HUES64 (cell line): ENCODE measurements around the gene C1QTNF1.

ENCODE experiments used
- H3K27ac ChIP-seq: 2 replicates; pipeline ENCODE4 v1.7.0; 2013; ENCODE audit warnings: low read depth, low read length, inconsistent platforms
- H3K27me3 ChIP-seq: 2 replicates; pipeline ENCODE4 v1.6.1; 2013; ENCODE audit warnings: mild to moderate bottlenecking, low read length; ENCODE audit not compliant: insufficient read depth
- H3K36me3 ChIP-seq: 2 replicates; pipeline ENCODE4 v1.6.1; 2013; ENCODE audit warnings: mild to moderate bottlenecking, low read length; ENCODE audit not compliant: insufficient read depth
- H3K4me1 ChIP-seq: 2 replicates; pipeline ENCODE4 v1.6.1; 2013; ENCODE audit warnings: mild to moderate bottlenecking, low read length, moderate library complexity; ENCODE audit not compliant: insufficient read depth
- H3K4me3 ChIP-seq: 2 replicates; pipeline ENCODE4 v1.5.1; 2013; ENCODE audit warnings: mild to moderate bottlenecking, low read length, moderate library complexity
- H3K9ac ChIP-seq: 2 replicates; pipeline ENCODE4 v1.6.1; 2013; ENCODE audit warnings: mild to moderate bottlenecking, low read depth, low read length
- H3K9me3 ChIP-seq: 2 replicates; pipeline ENCODE4 v1.6.1; 2013; ENCODE audit warnings: low read depth, low read length; ENCODE audit not compliant: insufficient read depth
- WGBS: fragments of 150-250, 120-280 bp; methylation state at CpG from one replicate; pipeline ENCODE4 v1.1.7; 2013; ENCODE audit warnings: missing lambda C conversion rate; 5-methylcytosine and 5-hydroxymethylcytosine counted together

The C1QTNF1 gene

GRCh38 chr17:79087428-79088143, 63.6 kb downstream of the C1QTNF1 start:
- H3K9ac ChIP-seq: no peak overlapping the region
- no peak overlapping the region for H3K27ac ChIP-seq
- no peaks in the 10 kb centered on the region for H3K4me1 ChIP-seq
- peaks cover 16% of the 10 kb centered on the region for H3K36me3 ChIP-seq
- no peaks in the 10 kb centered on the region for H3K9me3 ChIP-seq
- 55% methylated on average over 12 of the region's 12 CpGs for WGBS
- H3K4me3 ChIP-seq: no peak overlapping the region
- no peaks in the 10 kb centered on the region for H3K27me3 ChIP-seq

- peaks cover 10% of the 10 kb centered on the region for H3K36me3 ChIP-seq
- H3K27ac ChIP-seq: no peak overlapping the region
- WGBS: 90% methylated on average over 26 of the region's 26 CpGs
- no peak overlapping the region for H3K4me3 ChIP-seq
- no peaks in the 10 kb centered on the region for H3K9me3 ChIP-seq
- H3K27me3 ChIP-seq: no peaks in the 10 kb centered on the region
- no peaks in the 10 kb centered on the region for H3K4me1 ChIP-seq
- H3K9ac ChIP-seq: no peak overlapping the region
Observed at GRCh38 chr17:79088247-79088996, 64.5 kb downstream of the C1QTNF1 start.

- Histone ChIP-seq H3K36me3 (peaks cover 9% of the 10 kb centered on the region; the same call in 1 of the 2 replicates), H3K9me3 (no peaks in the 10 kb centered on the region), H3K27ac (no peak overlapping the region), H3K4me3 (no peak overlapping the region), H3K9ac (no peak overlapping the region), H3K4me1 (no peaks in the 10 kb centered on the region), H3K27me3 (no peaks in the 10 kb centered on the region)
- 88% methylated on average over 7 of the region's 8 CpGs for WGBS
Observed at GRCh38 chr17:79088997-79089328, 65.0 kb downstream of the C1QTNF1 start.

- no peak overlapping the region for H3K27ac ChIP-seq
- no peaks in the 10 kb centered on the region for H3K9me3 ChIP-seq
- no peaks in the 10 kb centered on the region for H3K4me1 ChIP-seq
- no peak overlapping the region for H3K9ac ChIP-seq
- 88% methylated on average over 31 of the region's 31 CpGs for WGBS
- H3K36me3 ChIP-seq: peaks cover 4% of the 10 kb centered on the region; the same call in 1 of the 2 replicates
- no peak overlapping the region for H3K4me3 ChIP-seq
- H3K27me3 ChIP-seq: no peaks in the 10 kb centered on the region
Observed at GRCh38 chr17:79089720-79090442, 65.9 kb downstream of the C1QTNF1 start.

GRCh38 chr17:79090443-79091225, 66.7 kb downstream of the C1QTNF1 start:
- no peaks in the 10 kb centered on the region for H3K27me3 ChIP-seq
- 85% methylated on average over 32 of the region's 32 CpGs for WGBS
- no peaks in the 10 kb centered on the region for H3K4me1 ChIP-seq
- H3K9ac ChIP-seq: no peak overlapping the region
- no peak overlapping the region for H3K4me3 ChIP-seq
- H3K9me3 ChIP-seq: no peaks in the 10 kb centered on the region
- H3K36me3 ChIP-seq: no peaks in the 10 kb centered on the region
- no peak overlapping the region for H3K27ac ChIP-seq

- Histone ChIP-seq H3K9ac (no peak overlapping the region), H3K9me3 (no peaks in the 10 kb centered on the region), H3K27ac (no peak overlapping the region), H3K4me3 (no peak overlapping the region), H3K36me3 (no peaks in the 10 kb centered on the region), H3K27me3 (no peaks in the 10 kb centered on the region), H3K4me1 (no peaks in the 10 kb centered on the region)
- 91% methylated on average over 10 of the region's 10 CpGs for WGBS
Observed at GRCh38 chr17:79091226-79091670, 67.3 kb downstream of the C1QTNF1 start.

- Histone ChIP-seq H3K27ac (no peak overlapping the region), H3K36me3 (no peaks in the 10 kb centered on the region), H3K27me3 (no peaks in the 10 kb centered on the region), H3K4me3 (no peak overlapping the region), H3K4me1 (no peaks in the 10 kb centered on the region), H3K9ac (no peak overlapping the region), H3K9me3 (no peaks in the 10 kb centered on the region)
- WGBS: 92% methylated on average over 4 of the region's 4 CpGs
Observed at GRCh38 chr17:79092567-79092966, 68.6 kb downstream of the C1QTNF1 start.

- Histone ChIP-seq H3K27ac (no peak overlapping the region), H3K4me3 (no peak overlapping the region), H3K9me3 (no peaks in the 10 kb centered on the region), H3K9ac (no peak overlapping the region), H3K36me3 (no peaks in the 10 kb centered on the region), H3K4me1 (no peaks in the 10 kb centered on the region), H3K27me3 (no peaks in the 10 kb centered on the region)
- 93% methylated on average over 8 of the region's 8 CpGs for WGBS
Observed at GRCh38 chr17:79093270-79093669, 69.3 kb downstream of the C1QTNF1 start.

GRCh38 chr17:79094261-79094660, 70.3 kb downstream of the C1QTNF1 start:
- WGBS: 86% methylated on average over 17 of the region's 17 CpGs
- no peaks in the 10 kb centered on the region for H3K27me3 ChIP-seq

GRCh38 chr17:79095345-79096055, 71.5 kb downstream of the C1QTNF1 start:
- no peak overlapping the region for H3K9ac ChIP-seq
- no peaks in the 10 kb centered on the region for H3K36me3 ChIP-seq
- WGBS: 92% methylated on average over 15 of the region's 15 CpGs
- no peak overlapping the region for H3K4me3 ChIP-seq
- H3K27ac ChIP-seq: no peak overlapping the region
- H3K9me3 ChIP-seq: no peaks in the 10 kb centered on the region
- no peaks in the 10 kb centered on the region for H3K4me1 ChIP-seq
- no peaks in the 10 kb centered on the region for H3K27me3 ChIP-seq

More at GRCh38 chr17:79094261-79094660, 70.3 kb downstream of the C1QTNF1 start:
- no peak overlapping the region for H3K4me3 ChIP-seq
- no peak overlapping the region for H3K9ac ChIP-seq
- H3K27ac ChIP-seq: no peak overlapping the region
- H3K4me1 ChIP-seq: no peaks in the 10 kb centered on the region
- no peaks in the 10 kb centered on the region for H3K36me3 ChIP-seq
- H3K9me3 ChIP-seq: no peaks in the 10 kb centered on the region
